Measurements from ENCODE around the gene TBXA2R. TPM values are rescaled to one million over a fixed set of nuclear protein-coding genes. Genes with fewer than 3 reads are reported as not detected.

Gene TBXA2R
- polyA plus RNA-seq, 12 donors: 0.96 to 2.9 (median 1.8) TPM; not detected in 2

DNA sequence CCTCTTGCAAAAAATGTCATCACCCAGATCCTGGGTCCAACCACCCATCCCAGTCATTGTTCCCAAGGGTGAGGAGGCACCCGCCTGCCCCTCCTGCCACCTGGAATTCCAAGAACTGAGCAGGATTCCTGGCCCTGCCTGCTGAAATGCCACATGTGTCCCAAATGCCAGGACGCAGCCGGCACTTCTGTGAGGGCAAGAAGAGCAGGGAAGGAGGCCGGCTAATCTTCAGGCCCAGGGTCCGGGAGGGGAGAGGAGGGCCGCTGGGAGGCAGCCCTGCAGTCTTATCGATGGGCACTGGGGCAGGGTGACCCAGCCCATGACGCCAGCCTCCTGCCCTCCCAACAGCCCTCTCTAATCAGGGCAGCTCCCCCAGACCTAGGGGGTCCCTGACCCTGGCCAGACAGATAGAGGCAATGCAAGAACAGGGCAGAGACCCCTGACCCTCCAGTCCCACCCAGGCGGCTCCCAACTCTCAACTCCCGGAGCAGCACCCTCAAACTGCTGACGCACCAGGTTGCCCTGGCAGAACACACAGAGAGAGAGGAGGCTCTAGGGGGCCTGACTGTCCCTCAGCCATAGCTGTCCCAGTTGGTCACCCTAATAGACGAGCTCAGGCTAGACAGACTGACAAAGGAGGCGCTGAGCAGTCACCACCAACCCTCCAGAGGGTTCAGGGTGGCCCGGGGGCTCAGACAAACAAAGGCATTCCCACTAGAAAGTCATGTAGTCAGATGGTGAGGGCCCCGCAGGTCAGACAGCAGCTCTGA lies 50.8 kb downstream of the TBXA2R start:
- no peak for DNase-seq

DNA sequence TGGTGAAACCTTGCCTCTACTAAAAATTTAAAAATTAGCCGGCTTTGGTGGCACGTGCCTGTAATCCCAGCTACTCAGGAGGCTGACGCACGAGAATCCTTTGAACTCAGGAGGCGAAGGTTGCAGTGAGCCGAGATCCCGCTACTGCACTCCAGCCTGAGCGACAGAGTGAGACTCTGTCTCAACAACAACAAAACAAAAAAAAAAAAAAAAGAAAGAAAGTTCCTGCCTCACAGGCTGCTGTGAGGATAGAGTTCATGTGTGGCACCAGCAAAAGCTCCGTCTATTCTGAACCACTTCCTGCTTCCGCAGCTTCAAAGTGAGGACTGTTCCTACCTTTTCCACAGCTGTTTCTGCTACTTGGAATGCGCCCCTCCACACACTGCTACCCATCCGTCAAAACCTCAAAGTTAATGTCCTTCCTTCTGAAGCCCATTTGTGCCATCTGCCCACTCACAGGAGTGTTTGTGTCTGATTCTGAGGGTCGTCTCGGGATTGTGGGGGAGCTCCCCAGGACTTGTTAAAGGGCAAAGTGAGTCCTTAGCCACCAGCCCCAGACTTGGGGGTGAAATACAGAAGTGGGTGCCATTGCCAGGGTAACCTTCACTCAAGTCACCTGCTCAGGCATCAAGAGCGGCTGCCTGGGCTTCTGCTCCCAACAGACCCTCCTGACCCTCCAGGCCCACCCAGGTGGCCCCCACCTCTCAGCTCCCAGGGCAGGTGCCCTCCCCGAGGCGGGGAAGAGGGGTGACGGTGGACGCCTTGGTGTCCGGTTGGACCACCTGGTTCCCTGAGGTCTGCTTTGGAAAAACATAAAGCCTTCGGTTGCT lies 52.2 kb downstream of the TBXA2R start:
- no peak for DNase-seq

DNA sequence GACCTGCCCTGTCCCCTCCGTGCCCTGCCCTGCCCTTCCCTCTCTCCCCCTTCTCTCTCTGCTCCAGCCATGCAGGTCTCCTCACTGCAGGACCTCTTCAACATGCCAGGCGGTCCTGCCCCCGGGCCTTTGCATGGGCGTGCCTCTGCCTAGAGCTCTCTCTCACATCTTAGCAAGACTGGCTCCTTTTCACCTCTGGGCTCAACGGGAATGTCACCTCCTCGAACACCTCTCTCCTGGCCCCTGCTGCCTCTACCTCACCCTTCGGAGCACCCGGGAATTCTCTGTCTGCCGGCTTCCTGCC lies 54.9 kb downstream of the TBXA2R start:
- no peak for DNase-seq

DNA sequence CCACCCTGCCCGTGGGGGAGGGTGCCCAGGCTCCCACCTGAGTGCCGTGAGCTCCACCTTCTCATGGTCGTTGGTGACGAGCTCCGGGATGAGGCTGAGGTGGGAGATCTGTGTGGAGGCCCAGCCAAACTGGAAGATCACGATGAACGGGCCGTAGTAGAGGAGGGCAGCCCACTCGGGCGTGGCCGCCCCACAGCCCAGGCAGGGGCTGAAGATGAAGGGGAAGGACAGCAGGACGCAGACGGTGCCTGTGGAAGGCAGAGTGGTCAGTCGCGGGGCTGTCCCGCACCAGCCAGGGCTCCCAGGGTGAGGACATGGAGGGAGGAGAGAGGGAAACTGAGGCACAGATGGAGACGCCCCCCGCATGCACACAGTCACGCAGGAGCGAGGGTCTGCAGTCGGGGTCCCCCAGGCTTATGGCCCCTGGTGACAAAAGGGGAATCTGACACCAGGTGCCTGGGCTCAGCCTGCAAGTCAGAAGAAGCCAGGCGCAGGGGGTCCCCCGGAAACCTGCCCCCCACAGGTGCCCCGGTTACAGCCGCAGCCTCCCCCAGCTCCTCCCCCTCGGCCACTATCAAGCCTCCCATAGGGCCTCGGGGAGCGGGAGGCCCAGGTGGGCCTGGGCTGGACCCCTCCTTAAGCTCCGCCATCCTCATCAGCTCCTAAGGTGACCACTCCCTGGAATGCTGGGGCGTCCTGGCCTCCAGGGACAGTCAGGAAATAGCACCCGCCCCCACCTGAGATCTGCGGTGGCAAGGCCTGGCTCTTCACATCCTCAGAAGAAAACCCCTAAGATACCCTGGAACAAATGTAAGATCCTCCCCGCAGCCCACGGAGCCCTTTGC lies 55.5 kb downstream of the TBXA2R start:
- no peak for DNase-seq

DNA sequence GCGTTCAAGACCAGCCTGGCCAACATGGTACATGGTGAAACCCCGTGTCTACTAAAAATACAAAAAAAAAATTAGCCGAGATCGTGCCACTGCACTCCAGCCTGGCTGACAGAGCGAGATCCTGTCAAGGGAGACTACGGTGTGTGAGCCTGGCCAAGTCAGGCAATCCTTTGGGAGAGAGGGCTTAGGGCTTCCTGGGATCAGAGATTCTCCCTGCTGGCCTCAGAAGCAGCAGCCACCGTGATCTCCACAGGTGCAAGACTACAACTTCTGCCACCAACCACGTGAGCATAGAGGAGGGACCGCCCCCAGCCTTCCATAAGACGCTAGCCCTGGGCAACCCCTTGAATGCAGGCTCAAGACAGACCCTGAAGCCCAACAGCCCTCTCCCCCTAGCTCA lies 56.9 kb downstream of the TBXA2R start:
- no peak for DNase-seq

DNA sequence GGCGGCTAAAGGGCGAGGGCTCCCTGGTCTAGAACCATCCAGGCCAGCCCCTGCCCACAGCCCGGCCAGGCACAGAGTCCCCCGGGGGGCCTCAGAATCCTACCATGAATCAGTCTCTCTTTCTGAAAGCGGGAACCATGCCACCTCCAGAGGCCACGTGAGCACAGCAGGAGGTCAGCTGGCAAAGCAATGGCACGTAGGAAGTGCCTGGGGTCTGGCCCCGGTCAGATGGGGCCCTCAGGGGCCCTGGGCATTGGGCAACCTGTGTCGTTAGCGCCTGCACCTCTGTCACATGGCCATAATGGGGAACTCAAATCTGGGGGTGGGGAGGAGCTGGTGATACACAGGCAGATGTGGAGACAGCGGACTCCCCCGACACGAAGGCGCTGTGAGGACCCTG lies 58.1 kb downstream of the TBXA2R start:
- DNase-seq: no peak

DNA sequence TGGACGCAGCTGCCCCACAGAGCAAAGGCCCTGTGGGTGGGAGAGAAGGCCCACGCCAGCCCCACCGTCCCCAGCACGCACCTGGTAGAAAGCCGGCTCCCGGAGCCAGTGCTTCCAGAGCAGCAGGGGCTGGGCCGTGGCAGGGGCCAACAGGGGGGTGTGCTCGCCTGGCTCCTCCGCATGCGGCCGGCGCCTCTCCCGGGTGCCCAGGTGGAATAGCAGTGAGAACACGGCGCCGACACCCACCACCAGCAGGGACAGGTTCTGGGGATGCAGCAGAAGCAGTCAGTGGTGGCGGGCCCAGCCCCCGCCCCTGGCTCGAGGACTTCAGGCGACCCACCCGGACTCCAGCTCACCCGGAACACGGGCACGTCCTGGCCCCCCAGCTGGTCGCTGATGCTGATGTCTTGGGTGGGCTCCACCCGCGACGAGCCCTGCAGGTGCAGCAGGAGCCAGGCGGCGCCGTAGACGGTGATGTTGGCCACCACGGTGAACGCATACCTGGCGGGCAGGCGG lies 58.9 kb downstream of the TBXA2R start:
- no peak for DNase-seq

DNA sequence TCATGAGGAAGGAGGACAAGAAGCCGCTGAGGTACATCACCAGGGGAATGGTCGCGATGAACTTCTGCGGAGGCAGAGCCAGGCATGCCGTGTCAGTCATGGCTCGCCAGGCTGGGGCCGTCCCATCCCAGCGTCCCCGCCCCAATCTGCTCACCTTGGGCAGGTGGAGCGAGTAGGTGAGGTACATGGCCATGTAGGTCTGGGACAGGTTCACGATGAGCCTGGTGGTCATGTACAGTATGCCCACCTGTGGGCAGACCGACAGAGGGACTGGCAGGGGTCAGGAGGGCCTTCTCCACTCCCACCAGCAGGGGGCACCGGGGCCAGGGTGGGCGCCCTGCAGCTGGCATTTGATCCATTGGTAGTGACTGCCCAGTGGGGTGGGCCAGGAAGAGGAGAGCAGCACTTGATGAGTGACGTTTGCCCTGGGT lies 59.4 kb downstream of the TBXA2R start:
- DNase-seq: no peak

DNA sequence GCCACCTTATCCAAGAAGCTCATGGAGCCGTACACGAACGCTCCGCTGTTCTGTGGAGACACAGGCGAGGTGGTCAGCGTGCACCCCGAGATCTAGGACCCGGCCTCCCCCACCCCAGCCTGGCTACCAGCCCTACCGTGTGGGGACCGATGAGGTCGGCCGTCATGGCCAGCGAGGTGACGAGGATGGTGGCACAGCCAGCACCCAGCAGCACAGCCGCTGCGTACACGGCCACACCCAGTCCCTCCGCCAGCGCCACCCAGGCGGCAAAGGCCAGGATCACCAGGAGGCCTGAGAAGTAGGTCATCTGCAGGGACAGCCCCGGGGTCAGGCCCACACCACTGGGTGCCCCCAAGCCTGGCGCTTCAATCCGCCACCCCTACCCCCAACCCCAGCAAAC lies 60.6 kb downstream of the TBXA2R start:
- no peak for DNase-seq

DNA sequence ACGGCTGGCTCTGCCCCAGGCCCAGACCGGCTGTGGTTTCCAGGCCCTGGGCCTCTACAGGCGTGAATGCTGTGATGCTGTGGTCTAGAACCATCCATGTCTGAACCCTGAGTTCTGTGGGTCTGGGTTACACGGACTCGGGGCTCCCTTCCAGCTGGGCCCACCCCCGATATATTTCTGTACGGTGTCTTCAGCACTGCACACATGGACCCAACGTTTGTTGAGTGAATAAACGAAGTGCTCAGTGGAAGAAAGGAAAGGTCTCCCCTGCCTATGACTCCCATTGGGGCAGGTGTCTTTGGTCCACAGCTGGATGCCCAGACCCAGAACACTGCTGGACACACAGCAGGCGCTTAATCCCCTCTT lies 61.0 kb downstream of the TBXA2R start:
- DNase-seq: no peak

DNA sequence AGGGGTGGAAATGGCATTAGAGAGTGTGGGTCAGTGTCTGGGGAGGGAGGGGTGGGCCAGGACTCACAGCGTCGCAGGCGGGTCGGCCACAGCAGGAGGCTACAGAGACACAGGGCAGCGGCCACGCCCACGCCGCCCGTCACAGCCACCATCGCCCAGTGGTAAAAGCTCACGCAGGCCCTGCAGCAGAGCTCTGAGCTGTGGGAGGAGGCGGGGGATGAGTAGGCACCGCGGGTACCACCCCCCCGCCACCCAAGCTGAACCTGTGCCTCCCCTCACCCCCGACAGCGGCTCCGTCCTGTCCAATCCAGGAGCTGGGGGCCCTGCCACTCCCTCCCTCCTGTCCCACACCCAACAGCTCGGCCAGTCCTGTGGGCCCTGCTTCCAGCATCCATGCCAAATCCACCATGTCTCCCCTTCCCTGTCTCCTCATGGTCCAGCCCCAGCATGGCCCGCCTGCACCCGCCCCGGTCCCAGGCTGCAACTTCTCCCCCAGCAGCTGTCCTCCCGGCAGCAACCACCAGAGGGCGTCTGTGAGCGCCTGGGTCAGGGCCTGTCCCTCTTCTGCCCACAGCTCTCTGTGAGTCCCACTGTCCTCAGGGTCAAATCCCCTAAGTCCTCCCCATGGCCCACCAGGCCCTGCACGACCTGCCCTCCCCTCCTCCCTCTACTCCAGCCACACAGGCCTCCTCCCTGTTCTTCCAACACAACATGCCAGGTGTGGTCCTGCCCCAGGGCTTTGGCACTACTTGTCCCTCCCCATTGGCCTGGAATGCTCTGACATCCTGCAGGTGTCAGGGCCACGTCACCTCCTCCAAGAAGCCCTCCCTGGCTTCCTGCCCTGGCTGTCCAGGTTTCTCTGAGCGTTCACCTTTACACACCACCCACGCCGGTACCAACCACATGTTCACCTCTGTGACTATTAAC lies 61.7 kb downstream of the TBXA2R start:
- DNase-seq: peak; percentile 53

Other genes starting within 250 kb of the TBXA2R start
- gene NFIC, start 240.3 kb downstream of the TBXA2R start, polyA plus RNA-seq (ENCODE audit: insufficient read length in 12 of 12): 100 to 1,000 TPM in 1 of 12 donors, 10 to 100 TPM in 11; 30.9 to 375 (median 38.9) TPM
- 10 to 100 TPM in 1 of 12 donors, 1 to 10 TPM in 1, under 1 TPM in 4, not detected in 6; 0.46 to 75.8 (median 0.69) TPM for gene SMIM24, start 126.3 kb downstream of the TBXA2R start, polyA plus RNA-seq (ENCODE audit: insufficient read length in 12 of 12)
- not detected for gene SMIM44, start 123.4 kb downstream of the TBXA2R start, polyA plus RNA-seq (ENCODE audit: insufficient read length in 12 of 12)
- gene DOHH, start 106.2 kb downstream of the TBXA2R start, polyA plus RNA-seq (ENCODE audit: insufficient read length in 12 of 12): 10 to 100 TPM in 1 of 12 donors, 1 to 10 TPM in 10, not detected in 1; 3.8 to 15.8 (median 5.0) TPM
- 10 to 100 TPM in 11 of 12 donors, not detected in 1; 21.8 to 47.2 (median 28.8) TPM for gene FZR1, start 100.6 kb downstream of the TBXA2R start, polyA plus RNA-seq (ENCODE audit: insufficient read length in 12 of 12)
- 1 to 10 TPM in 10 of 12 donors, not detected in 2; 1.5 to 3.6 (median 3.0) TPM for gene TEKTIP1, start 67.7 kb downstream of the TBXA2R start, polyA plus RNA-seq (ENCODE audit: insufficient read length in 12 of 12)
- 10 to 100 TPM in 11 of 12 donors, not detected in 1; 19.3 to 48.1 (median 24.1) TPM for gene MFSD12, start 49.3 kb downstream of the TBXA2R start, polyA plus RNA-seq (ENCODE audit: insufficient read length in 12 of 12)
- 10 to 100 TPM in 11 of 12 donors, not detected in 1; 21.8 to 78.3 (median 32.1) TPM for gene HMG20B, start 33.9 kb downstream of the TBXA2R start, polyA plus RNA-seq (ENCODE audit: insufficient read length in 12 of 12)
- gene GIPC3, start 21.4 kb downstream of the TBXA2R start, polyA plus RNA-seq (ENCODE audit: insufficient read length in 12 of 12): 1 to 10 TPM in 10 of 12 donors, not detected in 2; 1.1 to 3.2 (median 1.5) TPM
- gene CACTIN, start 19.9 kb upstream of the TBXA2R start, polyA plus RNA-seq (ENCODE audit: insufficient read length in 12 of 12): 10 to 100 TPM in 11 of 12 donors, not detected in 1; 13.8 to 32.4 (median 16.3) TPM
- 10 to 100 TPM in 11 of 12 donors, not detected in 1; 16.0 to 30.4 (median 19.9) TPM for gene PIP5K1C, start 93.6 kb upstream of the TBXA2R start, polyA plus RNA-seq (ENCODE audit: insufficient read length in 12 of 12)
- 10 to 100 TPM in 1 of 12 donors, 1 to 10 TPM in 1, under 1 TPM in 8, not detected in 2; 0.18 to 15.1 (median 0.61) TPM for gene TJP3, start 101.5 kb upstream of the TBXA2R start, polyA plus RNA-seq (ENCODE audit: insufficient read length in 12 of 12)
- 10 to 100 TPM in 7 of 12 donors, 1 to 10 TPM in 4, not detected in 1; 9.1 to 35.4 (median 12.2) TPM for gene APBA3, start 154.8 kb upstream of the TBXA2R start, polyA plus RNA-seq (ENCODE audit: insufficient read length in 12 of 12)
- 10 to 100 TPM in 11 of 12 donors, not detected in 1; 17.1 to 26.3 (median 23.1) TPM for gene MRPL54, start 155.8 kb upstream of the TBXA2R start, polyA plus RNA-seq (ENCODE audit: insufficient read length in 12 of 12)
- gene RAX2, start 165.4 kb upstream of the TBXA2R start, polyA plus RNA-seq (ENCODE audit: insufficient read length in 12 of 12): not detected
- gene MATK, start 179.5 kb upstream of the TBXA2R start, polyA plus RNA-seq (ENCODE audit: insufficient read length in 12 of 12): 1 to 10 TPM in 4 of 12 donors, under 1 TPM in 6, not detected in 2; 0.51 to 3.6 (median 0.78) TPM